ENCODE results near the gene TMEM222. TPM values are rescaled to one million over a fixed set of nuclear protein-coding genes. Genes with fewer than 3 reads are reported as not detected.

TMEM222 gene
- total RNA-seq, 1 donor from 2014 or later, result 39.2 TPM

DNA sequence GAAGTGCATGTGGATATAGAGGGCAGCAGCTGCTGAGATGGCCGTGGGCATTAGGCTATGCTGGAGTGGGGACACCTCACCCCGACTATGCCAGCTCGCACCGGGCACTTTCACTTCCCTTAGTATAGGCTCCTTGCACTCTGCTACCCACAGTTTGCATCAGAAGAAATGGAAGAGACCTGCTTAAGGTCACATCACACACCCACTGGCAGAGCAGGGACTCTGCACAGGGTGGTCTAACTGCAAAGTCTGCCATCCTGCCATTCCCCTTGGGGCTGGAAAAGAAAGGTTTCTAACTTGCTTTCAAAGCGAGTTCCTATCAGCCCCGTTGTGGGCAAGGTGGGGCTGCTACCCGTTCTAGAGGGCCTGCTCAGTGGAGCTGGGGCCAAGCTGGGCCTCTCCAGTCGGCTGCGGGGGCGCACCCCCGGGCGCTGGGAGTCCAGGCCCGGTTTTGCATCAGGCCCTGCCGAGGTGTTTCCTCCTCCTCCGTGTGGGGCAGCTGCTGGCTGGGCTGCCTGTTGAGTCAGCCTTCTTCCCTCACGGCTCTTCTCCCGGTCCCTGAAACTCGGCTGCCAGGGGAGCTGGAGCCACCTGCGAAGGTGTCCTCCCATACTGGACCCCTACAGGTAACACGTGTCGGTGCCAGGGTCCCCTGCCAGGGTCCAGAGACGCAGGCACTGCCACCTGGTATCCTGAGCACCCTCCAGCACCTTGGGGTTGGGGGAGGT lies 19.7 kb downstream of the TMEM222 start, which contains the start of gene SYTL1:
TSS of gene SYTL1 (plus strand) at position 498 of the 728 bp plus-strand sequence. CDS start 3,313 bp downstream, outside the sequence.
- no peak for DNase-seq (ENCODE audit: low spot score)

DNA sequence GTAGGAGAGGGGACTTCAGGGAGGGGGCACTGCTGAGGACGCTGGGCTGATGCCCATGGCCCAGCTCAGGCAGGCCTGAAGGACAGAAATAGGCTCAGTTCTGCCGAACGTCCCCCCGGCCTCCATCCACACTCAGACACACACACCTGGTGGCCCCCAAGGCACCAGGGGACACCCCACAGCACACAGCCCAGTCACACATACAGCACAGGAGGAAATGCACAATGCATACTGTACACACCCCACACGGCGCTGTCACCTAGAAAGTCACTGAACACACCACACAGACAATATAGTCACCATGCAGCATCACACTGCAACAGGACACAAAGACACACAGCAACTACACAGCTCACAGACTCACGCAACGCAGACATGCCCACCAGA lies 20.4 kb downstream of the TMEM222 start:
- DNase-seq (ENCODE audit: low spot score), result no peak

DNA sequence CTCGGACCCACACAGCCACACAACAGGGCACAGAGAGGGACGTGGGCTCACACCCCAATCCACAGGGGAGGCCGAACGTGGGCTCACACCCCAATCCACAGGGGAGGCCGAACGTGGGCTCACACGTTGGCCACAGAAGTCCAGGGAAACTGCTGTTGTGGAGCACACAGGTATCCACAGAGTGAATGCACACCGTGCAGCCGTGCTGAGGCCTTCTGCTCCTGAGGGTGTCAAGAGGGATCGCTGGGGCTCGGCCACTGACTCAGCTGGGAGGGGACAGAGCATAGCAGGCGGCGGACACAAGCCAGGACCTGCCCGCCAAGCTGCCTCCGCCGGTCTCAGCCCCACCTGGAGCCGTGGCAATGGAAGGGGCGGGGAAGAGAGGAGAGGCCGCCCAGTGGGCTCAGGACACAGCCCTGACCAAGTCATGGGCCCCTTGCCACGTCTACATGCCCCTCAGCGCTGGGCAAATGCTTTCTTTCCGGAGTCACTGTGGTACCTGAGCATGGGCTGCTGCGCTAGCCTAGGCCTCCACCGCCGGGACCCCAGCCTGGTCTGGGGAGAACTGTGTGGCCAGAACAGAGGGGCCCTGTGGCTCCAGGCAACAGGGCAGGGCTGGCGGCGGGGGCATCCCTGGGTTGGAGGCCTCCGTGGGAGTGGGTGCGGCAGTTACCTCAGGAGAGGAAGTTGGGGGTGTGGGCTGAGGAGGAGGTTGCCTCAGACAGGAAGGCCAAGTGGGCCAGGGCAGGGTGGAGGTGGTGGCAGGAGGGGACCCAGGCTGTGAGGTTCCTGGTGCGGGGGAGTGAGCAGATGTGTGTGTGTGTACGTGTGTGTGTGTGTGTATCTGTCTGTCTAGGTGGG lies 21.0 kb downstream of the TMEM222 start:
- DNase-seq (ENCODE audit: low spot score), result no peak

DNA sequence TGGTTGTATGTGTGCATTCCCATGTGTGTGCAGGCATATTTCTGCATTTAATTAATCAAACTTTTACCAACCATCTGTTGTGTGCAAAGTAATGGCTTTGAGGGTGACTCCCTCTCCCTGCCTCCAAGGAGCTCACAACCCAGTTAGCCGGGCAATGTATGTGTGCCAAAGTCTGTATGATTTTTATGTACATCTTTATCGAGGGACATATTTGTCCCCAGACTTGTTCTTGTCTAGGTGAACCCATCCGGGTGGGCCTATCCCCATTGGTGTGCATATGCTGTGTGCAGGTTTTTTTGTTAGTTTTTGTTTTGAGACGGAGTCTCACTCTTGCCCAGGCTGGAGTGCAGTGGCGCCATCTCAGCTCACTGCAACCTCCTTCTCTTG lies 21.7 kb downstream of the TMEM222 start:
- no peak for DNase-seq (ENCODE audit: low spot score)

DNA sequence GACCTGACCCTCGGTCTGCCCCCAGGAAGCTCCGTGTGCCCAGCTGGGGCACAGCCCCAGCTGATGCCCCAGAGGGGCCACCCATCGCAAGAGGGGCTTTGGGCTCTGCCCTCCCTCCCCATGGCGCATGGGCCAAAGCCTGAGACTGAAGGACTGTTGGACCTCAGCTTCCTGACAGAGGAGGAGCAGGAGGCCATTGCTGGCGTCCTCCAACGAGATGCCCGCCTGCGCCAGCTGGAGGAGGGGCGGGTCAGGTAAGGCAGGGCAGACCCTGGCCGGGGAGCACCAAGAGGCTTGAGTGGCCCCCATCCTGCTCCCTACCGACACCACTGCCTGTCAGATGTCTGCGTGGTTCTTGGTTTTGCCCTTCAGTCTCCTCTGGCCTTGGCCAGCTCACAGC lies 23.3 kb downstream of the TMEM222 start:
- DNase-seq (ENCODE audit: low spot score), result no peak

DNA sequence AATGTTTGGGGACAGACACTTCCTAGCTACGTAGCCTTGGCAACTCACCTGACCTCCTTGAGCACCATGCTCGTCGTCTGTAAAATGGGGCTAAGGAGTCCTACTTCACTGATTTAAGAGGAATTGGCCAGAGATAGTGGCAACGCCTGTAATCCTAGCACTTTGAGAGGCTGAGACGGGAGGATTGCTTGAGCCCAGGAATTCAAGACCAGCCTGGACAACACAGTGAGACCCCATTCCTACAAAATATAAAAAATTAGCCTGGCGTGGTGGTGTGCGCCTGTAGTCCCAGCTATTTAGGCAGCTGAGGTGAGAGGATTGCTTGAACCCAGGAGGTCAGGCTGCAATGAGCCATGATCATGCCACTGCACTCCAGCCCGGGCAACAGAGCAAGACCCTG lies 24.4 kb downstream of the TMEM222 start:
- no peak for DNase-seq (ENCODE audit: low spot score)

DNA sequence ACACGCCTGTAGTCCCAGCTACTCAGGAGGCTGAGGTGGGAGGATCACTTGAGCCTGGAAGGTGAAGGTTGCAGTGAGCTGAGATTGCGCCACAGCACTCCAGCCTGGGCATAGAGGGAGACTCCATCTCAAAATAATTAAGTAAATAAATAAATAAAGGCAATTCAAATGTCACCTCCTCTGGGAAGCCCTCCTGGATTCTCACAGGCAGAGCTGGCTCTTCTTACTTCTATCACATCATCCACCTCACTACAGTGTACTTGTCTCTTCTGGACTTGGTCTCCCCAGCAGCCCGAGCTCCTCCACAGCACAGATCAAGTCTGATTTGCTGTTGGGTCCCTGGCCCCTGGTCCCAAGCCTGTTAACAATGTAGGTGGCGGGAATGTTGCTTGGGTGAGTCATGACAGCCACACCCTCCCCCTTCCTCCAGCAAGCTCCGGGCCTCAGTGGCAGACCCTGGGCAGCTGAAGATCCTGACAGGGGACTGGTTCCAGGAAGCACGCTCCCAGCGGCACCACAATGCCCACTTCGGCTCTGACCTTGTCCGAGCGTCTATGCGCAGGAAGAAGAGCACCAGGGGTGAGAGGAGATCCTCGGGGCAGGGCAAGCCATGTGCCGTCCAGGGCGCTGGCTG lies 25.1 kb downstream of the TMEM222 start:
- no peak for DNase-seq (ENCODE audit: low spot score)

DNA sequence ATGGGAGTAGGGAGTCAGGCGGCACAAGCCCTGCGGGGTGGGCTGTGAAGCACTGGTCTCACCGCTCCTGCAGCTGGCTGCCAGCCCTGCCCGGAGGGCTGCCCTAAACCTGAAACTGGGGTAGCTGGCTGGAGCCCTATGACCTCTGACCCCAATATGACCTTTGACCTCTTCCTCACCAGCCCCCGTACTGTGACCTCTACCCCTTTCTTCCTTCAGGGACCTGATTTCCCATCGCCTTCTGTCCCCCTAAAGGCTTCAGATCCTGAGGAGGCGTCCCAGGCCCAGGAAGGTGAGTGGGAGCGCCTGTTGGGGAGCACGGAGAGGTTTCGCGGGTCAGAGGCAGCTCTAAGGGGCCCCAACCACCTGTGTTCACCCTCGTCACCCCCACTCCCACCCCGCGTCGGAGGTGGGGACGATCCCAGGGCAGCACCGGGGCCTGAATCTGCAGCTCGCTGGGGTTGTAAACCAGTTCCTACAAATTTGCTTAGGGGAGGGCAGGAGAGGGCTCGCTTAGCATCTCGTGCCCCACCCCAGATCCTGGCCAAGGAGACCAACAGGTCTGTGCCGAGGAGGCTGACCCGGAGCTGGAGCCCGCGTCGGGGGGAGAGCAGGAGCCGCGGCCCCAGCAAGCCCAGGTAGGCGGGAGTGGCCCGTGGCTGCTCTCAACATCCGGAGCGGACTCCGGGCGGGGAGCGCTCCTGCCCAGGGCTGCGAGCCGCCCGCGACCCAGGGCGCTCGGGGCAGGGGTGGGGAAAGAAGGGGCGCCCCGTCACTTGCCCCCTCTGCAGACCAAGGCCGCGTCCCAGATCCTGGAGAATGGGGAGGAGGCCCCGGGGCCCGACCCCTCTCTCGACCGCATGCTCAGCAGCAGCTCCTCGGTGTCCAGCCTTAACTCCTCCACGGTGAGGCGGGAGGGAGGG lies 27.2 kb downstream of the TMEM222 start:
- DNase-seq (ENCODE audit: low spot score), result no peak

DNA sequence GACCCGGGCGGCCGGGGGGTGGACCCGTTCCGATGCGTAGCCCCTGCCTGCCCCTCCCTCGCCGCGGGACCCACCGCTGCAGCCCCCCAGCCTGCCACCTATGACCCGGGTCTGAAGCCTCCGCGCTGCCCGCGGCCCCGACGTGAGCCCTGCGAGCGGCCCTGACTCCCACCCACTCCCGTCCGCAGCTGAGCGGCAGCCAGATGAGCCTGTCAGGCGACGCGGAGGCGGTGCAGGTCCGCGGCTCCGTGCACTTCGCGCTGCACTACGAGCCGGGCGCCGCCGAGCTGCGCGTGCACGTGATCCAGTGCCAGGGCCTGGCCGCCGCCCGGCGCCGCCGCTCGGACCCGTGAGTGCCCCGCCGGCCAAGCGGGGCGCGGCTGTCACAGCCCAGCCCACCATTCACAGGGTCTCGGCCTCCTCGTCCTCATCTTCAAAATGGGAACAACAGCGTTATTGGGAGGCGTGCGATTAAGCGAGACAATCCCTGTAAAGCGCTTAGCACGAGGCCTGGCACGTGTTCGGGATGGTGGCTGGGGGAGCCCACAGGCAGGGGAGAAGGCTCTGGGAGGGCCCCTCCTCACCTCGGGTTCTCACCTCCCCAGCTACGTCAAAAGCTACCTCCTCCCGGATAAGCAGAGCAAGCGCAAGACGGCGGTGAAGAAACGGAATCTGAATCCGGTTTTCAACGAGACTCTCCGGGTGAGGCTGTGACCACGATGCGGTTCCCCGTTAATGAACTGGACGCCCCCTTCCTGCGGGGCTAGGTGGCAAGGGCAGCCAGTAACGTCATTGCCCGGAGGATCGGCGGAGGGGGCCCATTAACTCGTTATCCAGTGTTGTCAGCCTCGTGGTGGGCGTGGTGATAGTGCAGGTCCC lies 28.1 kb downstream of the TMEM222 start:
- no peak for DNase-seq (ENCODE audit: low spot score)

DNA sequence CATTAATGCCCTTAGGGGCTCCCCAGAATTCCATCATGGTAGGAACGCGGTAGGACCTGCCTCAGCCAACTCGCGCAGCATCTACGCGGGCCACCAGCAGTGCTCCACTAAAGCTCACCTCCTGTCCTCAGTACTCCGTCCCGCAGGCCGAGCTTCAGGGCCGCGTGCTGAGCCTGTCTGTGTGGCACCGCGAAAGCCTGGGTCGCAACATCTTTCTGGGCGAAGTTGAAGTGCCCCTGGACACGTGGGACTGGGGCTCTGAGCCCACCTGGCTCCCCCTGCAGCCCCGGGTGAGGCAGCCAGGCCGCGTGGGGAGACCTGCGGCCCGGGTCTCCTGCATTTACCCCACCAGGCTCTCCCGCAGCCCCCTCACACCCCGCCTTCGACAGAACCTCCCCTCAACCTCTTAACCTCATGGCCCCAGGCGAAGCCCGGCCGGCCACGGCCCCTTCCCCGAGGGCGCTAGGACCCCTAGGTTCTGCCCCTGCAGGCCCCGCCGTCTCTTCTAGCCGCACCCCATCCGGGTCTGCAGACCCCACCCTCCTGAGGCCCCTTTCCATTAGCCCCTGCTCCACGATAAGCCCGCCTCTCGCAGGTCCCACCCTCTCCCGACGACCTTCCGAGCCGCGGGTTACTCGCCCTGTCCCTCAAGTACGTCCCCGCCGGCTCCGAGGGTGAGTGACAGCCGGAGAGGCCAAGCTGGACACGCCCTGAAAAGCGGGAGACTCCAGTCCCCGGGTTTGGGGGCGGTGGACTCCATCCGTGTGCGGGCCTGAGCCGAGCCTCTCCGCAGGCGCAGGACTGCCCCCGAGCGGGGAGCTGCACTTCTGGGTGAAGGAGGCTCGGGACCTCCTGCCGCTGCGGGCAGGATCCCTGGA lies 28.9 kb downstream of the TMEM222 start:
- no peak for DNase-seq (ENCODE audit: low spot score)

DNA sequence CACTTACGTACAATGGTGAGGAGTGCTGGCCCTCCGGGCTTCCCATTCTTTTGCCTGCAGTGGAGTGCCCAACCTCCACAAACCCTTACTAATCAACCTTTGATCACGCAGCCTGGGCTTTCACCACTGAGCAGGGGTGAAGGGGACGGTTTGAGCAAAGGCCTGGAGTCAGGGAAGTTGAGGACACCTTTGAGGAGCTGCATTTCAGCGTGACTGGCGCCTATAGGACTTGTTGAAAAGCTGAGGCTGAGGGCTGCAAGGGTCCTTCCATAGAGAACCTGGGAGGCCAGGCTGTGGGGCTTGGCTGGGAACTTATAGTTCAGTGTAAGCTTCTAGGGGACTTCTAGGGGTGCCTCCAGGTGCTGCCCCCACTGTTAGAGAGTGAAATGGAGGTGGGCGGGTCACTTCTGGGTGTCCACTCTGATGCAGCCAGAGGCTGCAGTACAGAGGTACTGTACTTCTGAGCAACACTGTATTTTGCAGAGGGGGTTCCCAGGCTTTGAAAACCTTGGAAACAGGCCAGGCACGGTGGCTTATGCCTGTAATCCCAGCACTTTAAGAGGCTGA lies 29.7 kb downstream of the TMEM222 start:
- no peak for DNase-seq (ENCODE audit: low spot score)

DNA sequence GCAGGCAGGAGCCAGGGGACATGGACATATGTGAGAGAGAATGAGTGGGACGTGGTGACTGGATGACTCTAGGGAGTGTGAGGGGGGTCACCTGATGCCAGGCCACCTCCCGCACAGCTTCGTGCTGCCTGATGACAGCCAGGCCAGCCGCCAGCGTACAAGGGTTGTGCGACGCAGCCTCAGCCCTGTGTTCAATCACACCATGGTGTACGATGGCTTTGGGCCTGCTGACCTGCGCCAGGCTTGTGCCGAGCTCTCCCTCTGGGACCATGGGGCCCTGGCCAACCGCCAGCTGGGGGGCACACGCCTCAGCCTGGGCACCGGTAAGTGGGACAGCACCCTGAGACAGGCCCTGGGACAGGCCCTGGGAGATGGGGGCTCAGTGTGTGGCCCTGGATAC lies 31.2 kb downstream of the TMEM222 start:
- DNase-seq (ENCODE audit: low spot score), result no peak

DNA sequence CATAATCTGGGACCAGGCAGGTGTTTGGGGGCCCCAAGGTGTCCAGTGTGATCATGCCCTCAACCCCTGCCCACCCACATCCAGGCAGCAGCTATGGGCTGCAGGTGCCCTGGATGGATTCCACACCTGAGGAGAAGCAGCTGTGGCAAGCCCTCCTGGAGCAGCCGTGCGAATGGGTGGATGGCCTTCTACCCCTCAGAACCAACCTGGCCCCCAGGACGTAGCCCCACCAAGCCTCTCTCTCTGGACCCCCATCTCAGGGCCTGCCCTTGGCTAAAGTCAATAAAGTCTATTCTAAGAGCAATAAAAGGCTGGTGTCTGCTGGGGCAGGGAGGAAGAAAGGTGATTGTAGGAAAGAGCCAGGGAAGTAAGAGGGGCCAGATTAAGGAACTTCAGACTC lies 31.7 kb downstream of the TMEM222 start:
- DNase-seq (ENCODE audit: low spot score), result no peak

DNA sequence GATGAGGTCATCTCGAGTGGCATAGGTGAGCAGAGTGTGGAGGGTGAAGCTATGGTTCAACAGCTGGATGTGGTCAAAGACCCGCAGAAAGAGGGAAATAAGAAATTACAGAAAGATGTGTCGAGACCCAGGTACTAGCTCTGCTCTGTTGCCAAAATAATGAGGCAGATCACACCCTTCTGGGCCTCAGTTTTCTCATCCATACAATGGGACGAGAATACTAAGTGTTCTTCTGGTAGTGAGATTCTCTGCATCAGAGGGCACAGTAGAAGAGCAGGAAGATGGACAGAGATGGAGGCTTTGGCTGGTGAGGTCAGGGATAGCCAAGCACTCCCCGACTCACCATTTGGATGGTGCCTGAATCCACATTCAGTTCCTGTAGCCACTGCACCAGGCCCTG lies 33.7 kb downstream of the TMEM222 start:
- DNase-seq (ENCODE audit: low spot score), result no peak

DNA sequence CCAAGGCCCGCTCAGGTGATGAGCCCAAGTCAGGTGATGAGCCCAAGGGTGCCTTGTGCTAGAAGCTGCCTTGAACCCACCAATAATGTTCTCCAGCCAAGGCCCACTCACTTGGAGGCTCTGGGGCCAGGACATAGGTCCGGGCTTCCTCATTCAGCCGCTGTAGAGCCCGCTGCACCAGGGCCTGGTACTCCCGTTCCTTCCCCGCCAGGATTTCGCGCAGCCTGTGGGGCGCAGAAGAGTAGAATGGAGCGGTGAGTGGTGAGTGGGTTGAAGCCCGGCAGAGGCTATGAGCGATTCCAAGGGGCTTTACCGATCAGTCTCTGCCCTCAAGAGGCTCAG lies 34.3 kb downstream of the TMEM222 start:
- no peak for DNase-seq (ENCODE audit: low spot score)

DNA sequence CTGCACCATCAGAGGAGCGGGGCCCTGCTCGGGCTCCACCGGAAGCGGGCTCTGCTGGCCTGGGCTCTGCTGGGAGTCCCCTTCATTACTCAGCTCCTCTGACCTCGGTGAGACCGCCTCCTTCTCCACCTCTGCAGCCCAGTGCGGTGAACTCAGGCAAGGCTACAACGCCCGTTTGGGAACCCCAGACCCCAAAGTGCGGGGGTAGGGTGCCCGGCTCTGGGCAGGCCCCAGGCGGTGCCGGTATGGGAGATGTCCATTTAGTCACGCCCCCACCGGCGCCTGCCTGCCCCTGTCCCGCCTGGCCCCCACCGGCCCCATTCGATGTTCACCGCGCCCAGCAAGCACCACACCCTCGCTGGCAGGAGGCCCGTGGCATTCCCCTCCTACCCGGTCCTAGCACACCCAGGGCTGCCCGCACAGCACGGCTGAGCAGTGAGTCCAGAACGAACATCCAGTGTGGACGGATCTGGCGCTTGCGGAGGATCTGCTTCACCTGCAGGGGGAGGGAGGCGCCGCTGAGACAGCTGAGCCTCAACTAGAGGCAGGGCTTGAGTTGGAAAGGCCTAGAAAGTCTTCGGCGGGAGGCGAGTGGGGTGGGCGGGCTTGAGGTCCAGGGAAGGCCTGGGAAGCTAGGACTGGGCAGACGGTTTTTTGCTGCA lies 34.8 kb downstream of the TMEM222 start:
- DNase-seq (ENCODE audit: low spot score), result no peak

DNA sequence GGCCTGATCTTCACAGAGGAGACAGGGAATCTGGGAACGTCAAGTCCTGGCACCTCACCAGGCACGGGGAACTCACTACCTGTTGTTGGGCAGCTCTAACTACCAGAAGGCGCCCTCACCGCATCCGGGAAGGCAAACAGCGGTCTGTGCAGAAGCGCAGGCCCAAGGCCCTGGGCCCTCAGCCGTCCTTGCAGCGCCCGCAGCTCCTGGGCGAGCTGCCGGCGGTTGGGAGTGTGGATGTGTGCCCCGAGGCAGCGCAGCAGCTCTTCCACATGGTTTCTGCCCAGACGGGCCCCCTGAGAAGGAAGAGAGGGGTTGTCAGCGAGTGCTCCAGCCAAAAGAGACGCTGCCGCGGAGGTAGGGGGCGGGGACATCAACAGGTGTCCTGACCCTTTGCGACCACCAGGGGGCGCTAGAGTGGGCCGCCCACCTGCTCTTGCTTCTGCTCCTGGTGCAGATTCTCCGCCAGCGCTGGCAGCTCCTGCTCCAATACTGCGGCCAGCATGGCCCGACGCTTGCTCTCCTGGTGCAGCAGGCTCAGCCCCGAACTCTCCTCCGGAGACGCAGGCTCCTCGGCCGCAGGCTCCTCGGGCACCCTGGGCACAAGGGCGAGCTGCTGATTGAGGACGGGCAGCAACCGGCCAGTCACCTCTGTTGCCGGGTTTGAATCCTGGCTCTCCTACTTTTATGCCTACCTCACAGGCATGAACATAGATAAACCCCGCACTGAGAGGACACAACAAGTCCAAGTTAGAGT lies 35.5 kb downstream of the TMEM222 start:
- peak; percentile 94 for DNase-seq (ENCODE audit: low spot score)
